Mucosa of descending colon (tissue), 3 donors: ENCODE data around the gene FKBP5. TPM values are rescaled to one million over a fixed set of nuclear protein-coding genes. Genes with fewer than 3 reads are reported as not detected.

Source experiments
- ATAC-seq: fragments of 200-7000 bp; cut with Tn5 transposase; one replicate; pipeline ENCODE4 v1.9.1; 2020; ENCODE audit warnings: mild to moderate bottlenecking, moderate library complexity
- DNase-seq, 3 donors: peaks; one replicate each; pipeline ENCODE4 v3.0.0-alpha.2; 2020
- H3K36me3 ChIP-seq: fragments of 200-600 bp; one replicate; pipeline ENCODE4 v1.8.0; 2021; ENCODE audit warnings: low read depth, mild to moderate bottlenecking
- H3K4me1 ChIP-seq: fragments of 200-600 bp; one replicate; pipeline ENCODE4 v1.8.0; 2021; ENCODE audit warnings: low read depth, mild to moderate bottlenecking
- H3K4me3 ChIP-seq: fragments of 200-600 bp; one replicate; pipeline ENCODE4 v1.8.0; 2021; ENCODE audit warnings: mild to moderate bottlenecking
- H3K9me3 ChIP-seq: fragments of 200-600 bp; one replicate; pipeline ENCODE4 v1.8.0; 2021; ENCODE audit warnings: mild to moderate bottlenecking
- CTCF ChIP-seq: fragments of 200-600 bp; IDR thresholded peaks from one replicate; pipeline ENCODE4 v1.8.0; 2022; ENCODE audit warnings: antibody characterized with exemption, mild to moderate bottlenecking
- intact Hi-C, 2 donors: fragments of 100-400 bp; cut with DNase I in 1 of 2; cut with micrococcal nuclease in 1 of 2; formaldehyde crosslinking; loops; one replicate each; pipeline versions ENCODE4 v1.11.0 to v1.11.1; 2022; cut with DNase I, micrococcal nuclease
- total RNA-seq, 3 donors: library from RNA; stranded (reverse); fragmentation: NEBNext Ultra II Directional in 2 of 3; extraction: Animal tissue kit (Norgen Biotek cat#: 25700) in 2 of 3; gene quantifications; one replicate each; pipeline versions ENCODE4 v1.2.1 to v1.2.4, GENCODE V29; 2021 to 2023
- donor health status: DM: no; HTN: no; CAD: no; lungs with moderate emphysema.
- donor health status: DM: no; HTN: no; CAD: no.
- donor health status: DM: no; HTN: yes; CAD: no.

FKBP5 gene
- total RNA-seq, 3 donors from 2014 or later: 22.1 to 174 (median 150) TPM

DNA sequence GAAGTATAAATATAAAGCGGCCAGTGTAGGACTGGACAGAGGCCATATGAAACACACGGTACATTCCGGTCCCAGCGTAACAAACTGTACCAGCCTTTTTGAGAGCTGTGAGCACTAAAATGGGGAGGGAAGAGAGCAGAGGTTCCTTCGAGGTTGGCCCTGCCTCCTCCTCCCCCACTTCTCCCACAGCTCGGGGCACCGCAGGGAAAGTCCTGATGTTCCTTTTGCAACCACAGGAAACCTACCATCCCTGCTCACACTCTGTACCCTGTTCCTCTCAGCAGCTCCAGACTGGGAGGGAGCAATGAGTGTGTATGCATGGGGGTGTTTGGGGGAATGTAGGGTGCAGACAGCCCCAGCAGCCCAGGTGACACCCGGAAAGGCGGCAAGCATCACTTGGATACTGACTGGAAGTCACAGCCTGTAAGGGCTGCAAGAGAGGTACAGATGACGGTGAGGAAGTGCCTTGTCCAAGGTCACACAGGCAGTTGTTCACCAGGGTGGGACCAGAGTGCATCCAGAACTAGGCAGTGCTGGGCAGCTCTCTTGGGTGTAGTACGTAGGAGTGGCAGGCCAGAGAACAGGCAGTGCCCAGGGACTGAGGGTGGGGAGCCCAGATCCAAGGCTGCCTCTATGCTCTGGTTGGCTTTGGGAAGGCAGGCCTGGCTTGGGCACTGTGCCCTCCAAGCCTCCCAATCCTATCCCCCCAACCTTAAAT is 37.2 kb upstream of the FKBP5 start:
- no peak overlapping the region for H3K4me3 ChIP-seq
- no peaks in the 10 kb centered on the region for H3K9me3 ChIP-seq
- peak; percentile 64 for ATAC-seq
- DNase-seq: peak; percentile 86 to 92 (median 89)
- peaks cover 82% of the 10 kb centered on the region for H3K4me1 ChIP-seq
- no peak for TF ChIP-seq CTCF
- intact Hi-C loops: loop anchor here in 1 of 2 donors (2.0 kb wide), 1 partner anchor 37 kb away; the partner anchor contains the start of gene FKBP5
- H3K36me3 ChIP-seq: no peaks in the 10 kb centered on the region

DNA sequence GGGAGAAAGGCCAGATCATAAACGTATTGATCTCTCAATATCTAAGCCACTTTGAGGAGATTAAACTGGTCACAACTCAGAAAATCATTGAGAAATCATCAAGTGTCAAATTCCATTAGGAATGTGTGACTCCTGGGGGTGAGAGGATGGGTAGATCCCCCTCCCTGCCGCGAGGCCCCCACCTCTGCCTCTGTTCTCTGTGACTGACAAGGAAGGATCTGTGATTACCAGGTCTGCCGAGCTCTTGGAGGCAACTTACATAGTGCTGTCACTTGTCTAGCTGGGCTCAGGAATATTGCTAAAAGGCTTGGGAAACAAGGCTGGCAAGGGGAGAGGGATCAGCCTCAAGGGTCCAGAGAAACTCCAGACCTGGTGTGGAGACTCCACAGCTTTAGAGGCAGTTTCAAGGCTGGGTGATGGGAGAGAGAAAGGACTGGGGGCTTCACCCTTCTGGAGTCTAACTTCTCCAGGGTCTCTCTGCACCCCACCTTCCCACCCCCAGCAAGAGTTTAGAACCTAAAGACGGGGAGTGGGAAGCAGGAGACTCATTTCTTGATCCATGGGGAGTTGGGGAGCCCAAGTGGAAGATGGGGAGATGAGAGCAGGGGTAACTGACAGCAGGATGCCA is 36.5 kb upstream of the FKBP5 start:
- intact Hi-C loops: no loop called here
- Histone ChIP-seq H3K36me3 (no peaks in the 10 kb centered on the region), H3K4me3 (no peak overlapping the region), H3K4me1 (peaks cover 75% of the 10 kb centered on the region), H3K9me3 (no peaks in the 10 kb centered on the region)
- peak in 2 of 3 donors; percentile 23 to 42 for DNase-seq
- no peak for ATAC-seq
- no peak for TF ChIP-seq CTCF

GRCh38 chr6:35724471-35724870 is 35.8 kb upstream of the FKBP5 start:
- ATAC-seq (no peak), DNase-seq (no peak)
- Histone ChIP-seq H3K4me3 (no peak overlapping the region), H3K36me3 (no peaks in the 10 kb centered on the region), H3K4me1 (peaks cover 74% of the 10 kb centered on the region), H3K9me3 (no peaks in the 10 kb centered on the region)
- no peak for TF ChIP-seq CTCF
- intact Hi-C loops: no loop called here

DNA sequence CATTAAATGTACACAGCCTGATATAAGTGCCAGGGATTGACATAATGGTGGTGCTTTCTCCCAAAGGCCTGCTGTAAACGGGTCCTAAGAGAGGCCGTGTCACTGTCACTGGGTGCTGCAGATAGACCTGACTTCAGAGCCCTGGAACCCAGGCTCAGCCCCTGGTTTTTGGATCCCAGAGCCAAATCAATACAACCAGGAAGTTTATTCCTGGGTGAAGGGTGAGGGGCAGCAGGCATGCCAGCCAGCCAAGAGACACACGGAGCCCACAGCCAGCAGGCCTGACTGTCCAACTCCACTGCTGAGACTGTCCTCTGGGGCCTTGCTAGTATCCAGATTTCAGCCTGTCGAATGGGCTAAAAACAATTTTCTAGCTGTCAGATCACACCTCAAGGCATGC is 35.3 kb upstream of the FKBP5 start:
- H3K9me3 ChIP-seq: no peaks in the 10 kb centered on the region
- peaks cover 74% of the 10 kb centered on the region for H3K4me1 ChIP-seq
- intact Hi-C loops: no loop called here
- H3K36me3 ChIP-seq: no peaks in the 10 kb centered on the region
- H3K4me3 ChIP-seq: no peak overlapping the region
- TF ChIP-seq CTCF: no peak
- DNase-seq: no peak
- ATAC-seq: no peak

- Histone ChIP-seq H3K36me3 (no peaks in the 10 kb centered on the region), H3K4me1 (peaks cover 74% of the 10 kb centered on the region), H3K4me3 (no peak overlapping the region), H3K9me3 (no peaks in the 10 kb centered on the region)
- intact Hi-C loops: no loop called here
- ATAC-seq: no peak
- no peak for DNase-seq
- no peak for TF ChIP-seq CTCF
Measured at GRCh38 chr6:35723587-35723986, 34.9 kb upstream of the FKBP5 start.
